Esophagus muscularis mucosa (tissue), 3 donors: ENCODE data around the gene CLASP1.

Experiments used
- POLR2A ChIP-seq: fragments of 450-650 bp; IDR thresholded peaks from one replicate; pipeline ENCODE4 v1.6.1; 2017; ENCODE audit warnings: antibody characterized with exemption, moderate library complexity, mild to moderate bottlenecking, low read depth
- TF ChIP-seq, protein P1 (sequence below), 3 experiments: fragments of 200-600 bp in 2 of 3; fragments of 450-650 bp in 1 of 3; sonication (generic) in 2 of 3; IDR thresholded peaks; one replicate each; pipeline ENCODE4 v1.5.1; 2017 to 2019; ENCODE audit warnings: antibody characterized with exemption in 3 of 3, mild to moderate bottlenecking in 2 of 3, moderate library complexity in 1 of 3

DNA sequence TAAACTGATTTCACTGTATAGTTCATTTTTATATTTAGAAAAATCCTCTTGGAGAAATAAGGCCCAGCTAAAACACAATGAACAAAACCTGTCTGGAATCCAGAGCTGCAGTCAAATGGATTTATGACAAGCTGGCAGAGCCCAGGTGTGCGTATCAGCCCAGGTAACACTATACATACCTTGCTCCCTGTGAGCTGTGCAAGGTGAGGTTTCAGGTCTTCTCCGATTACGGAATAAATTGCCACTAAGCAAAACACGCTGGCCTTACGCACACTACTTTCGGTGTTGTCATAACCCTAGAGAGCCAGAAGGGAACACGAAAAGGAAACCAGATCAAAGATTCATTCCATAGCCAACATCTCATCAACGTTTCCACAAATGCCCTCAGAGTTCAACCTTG is 302.4 kb downstream of the CLASP1 start:
- no peak for TF ChIP-seq POLR2A
- TF ChIP-seq, protein P1, sequence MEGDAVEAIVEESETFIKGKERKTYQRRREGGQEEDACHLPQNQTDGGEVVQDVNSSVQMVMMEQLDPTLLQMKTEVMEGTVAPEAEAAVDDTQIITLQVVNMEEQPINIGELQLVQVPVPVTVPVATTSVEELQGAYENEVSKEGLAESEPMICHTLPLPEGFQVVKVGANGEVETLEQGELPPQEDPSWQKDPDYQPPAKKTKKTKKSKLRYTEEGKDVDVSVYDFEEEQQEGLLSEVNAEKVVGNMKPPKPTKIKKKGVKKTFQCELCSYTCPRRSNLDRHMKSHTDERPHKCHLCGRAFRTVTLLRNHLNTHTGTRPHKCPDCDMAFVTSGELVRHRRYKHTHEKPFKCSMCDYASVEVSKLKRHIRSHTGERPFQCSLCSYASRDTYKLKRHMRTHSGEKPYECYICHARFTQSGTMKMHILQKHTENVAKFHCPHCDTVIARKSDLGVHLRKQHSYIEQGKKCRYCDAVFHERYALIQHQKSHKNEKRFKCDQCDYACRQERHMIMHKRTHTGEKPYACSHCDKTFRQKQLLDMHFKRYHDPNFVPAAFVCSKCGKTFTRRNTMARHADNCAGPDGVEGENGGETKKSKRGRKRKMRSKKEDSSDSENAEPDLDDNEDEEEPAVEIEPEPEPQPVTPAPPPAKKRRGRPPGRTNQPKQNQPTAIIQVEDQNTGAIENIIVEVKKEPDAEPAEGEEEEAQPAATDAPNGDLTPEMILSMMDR (IDR thresholded peaks at IDR 0.05), result no peak
